A549 (cell line): ENCODE measurements around the gene OR4D10. TPM values are rescaled to one million over a fixed set of nuclear protein-coding genes. Genes with fewer than 3 reads are reported as not detected.

Experiments used
- ATAC-seq, 2 experiments: fragments of 200-7000 bp in 1 of 2; fragments of >200 bp in 1 of 2; cut with Nextera tagmentation in 1 of 2; cut with Tn5 transposase in 1 of 2; 3 replicates each; pipeline versions ENCODE4 v1.8.0 to v1.9.1; 2018 to 2020; ENCODE audit warnings: mild to moderate bottlenecking in 1 of 2, moderate library complexity in 1 of 2
- CTCF ChIA-PET: fragments of 300-600 bp; sonication (Branson Sonifier 250); formaldehyde crosslinking; extraction: SDS; loops from one replicate; lab custom pipeline; 2021; ENCODE audit warnings: antibody characterized with exemption, inconsistent platforms; lab: Yijun Ruan, JAX
- POLR2A ChIA-PET: fragments of 350-600 bp; formaldehyde crosslinking; extraction: SDS; loops from one replicate; lab custom pipeline; 2021; ENCODE audit warnings: antibody characterized with exemption, inconsistent platforms; lab: Yijun Ruan, JAX
- DNase-seq, 2 experiments: peaks; one replicate each; pipeline versions ENCODE4 v3.0.0 to v3.0.0-alpha.2; 2011 to 2016; ENCODE audit warnings: low read depth in 1 of 2, low spot score in 1 of 2
- FAIRE-seq: peaks from 2 replicates; lab custom pipeline; 2011; peaks lifted over from hg19 to GRCh38; lab: Jason Lieb, UNC
- H3K27ac ChIP-seq, 2 experiments: fragments of >200 bp; sonication (Bioruptor Twin); formaldehyde crosslinking; 3 replicates each; pipeline ENCODE4 v1.5.1; 2016 to 2017
- H3K4me1 ChIP-seq: fragments of >200 bp; sonication (Bioruptor Twin); formaldehyde crosslinking; 3 replicates; pipeline ENCODE4 v1.6.1; 2016
- H3K4me2 ChIP-seq: fragments of >200 bp; sonication (Bioruptor Twin); formaldehyde crosslinking; 3 replicates; pipeline ENCODE4 v1.6.1; 2016
- H3K4me3 ChIP-seq: fragments of >200 bp; sonication (Bioruptor Twin); formaldehyde crosslinking; 3 replicates; pipeline ENCODE4 v1.5.1; 2016
- H3K9me3 ChIP-seq: fragments of >200 bp; sonication (Bioruptor Twin); formaldehyde crosslinking; 3 replicates; pipeline ENCODE4 v1.6.1; 2016
- CBX8 ChIP-seq: fragments of 200-600 bp; sonication (generic); IDR thresholded peaks from 2 replicates; pipeline ENCODE4 v1.6.1; 2016
- CEBPB ChIP-seq, 2 experiments: fragments of >200 bp in 1 of 2; sonication (Bioruptor Twin) in 1 of 2; formaldehyde crosslinking in 1 of 2; IDR thresholded peaks; 2 replicates each; pipeline ENCODE4 v1.6.1; 2012 to 2016
- EHF ChIP-seq: fragments of 250-450 bp; sonication (Bioruptor Pico); IDR thresholded peaks from 2 replicates; pipeline ENCODE4 v1.5.0; 2020; ENCODE audit warnings: mild to moderate bottlenecking
- FOSB ChIP-seq: fragments of 250-450 bp; sonication (Bioruptor Pico); IDR thresholded peaks from 2 replicates; pipeline ENCODE4 v1.5.0; 2020; ENCODE audit warnings: mild to moderate bottlenecking, moderate library complexity
- FOSL2 ChIP-seq, 2 experiments: fragments of 450-650 bp in 1 of 2; fragments of >200 bp in 1 of 2; sonication (Bioruptor Twin) in 1 of 2; formaldehyde crosslinking; IDR thresholded peaks; 2 replicates each; pipeline versions ENCODE4 v1.5.0 to v1.6.1; 2016 to 2020; ENCODE audit warnings: mild to moderate bottlenecking in 1 of 2, moderate library complexity in 1 of 2
- GATA3 ChIP-seq: IDR thresholded peaks from 2 replicates; pipeline ENCODE4 v1.6.1; 2012; ENCODE audit warnings: borderline replicate concordance
- HEYL ChIP-seq: fragments of 250-450 bp; sonication (Bioruptor Pico); IDR thresholded peaks from 2 replicates; pipeline ENCODE4 v1.8.0; 2021; ENCODE audit warnings: mild to moderate bottlenecking, moderate library complexity
- JUN ChIP-seq, 2 experiments: fragments of >200 bp; sonication (Bioruptor Twin); formaldehyde crosslinking; IDR thresholded peaks; 2 replicates in 1 of 2; 3 replicates in 1 of 2; pipeline ENCODE4 v1.6.1; 2016 to 2017
- KDM5A ChIP-seq: fragments of 200-600 bp; sonication (generic); IDR thresholded peaks from 2 replicates; pipeline ENCODE4 v1.6.1; 2016; ENCODE audit warnings: antibody characterized with exemption, mild to moderate bottlenecking
- MAFK ChIP-seq: fragments of 450-650 bp; IDR thresholded peaks from 2 replicates; pipeline ENCODE4 v1.6.1; 2014; ENCODE audit not compliant: partially characterized antibody
- MAZ ChIP-seq: fragments of 150-350 bp; IDR thresholded peaks from 2 replicates; pipeline ENCODE4 v1.6.1; 2014; ENCODE audit warnings: antibody characterized with exemption, low read depth, low read length, borderline replicate concordance
- MYC ChIP-seq: IDR thresholded peaks from 2 replicates; pipeline ENCODE4 v1.6.1; 2012; ENCODE audit warnings: mild to moderate bottlenecking, inconsistent platforms, low read length, improper control_type of control experiment, borderline replicate concordance
- NFE2L2 ChIP-seq: fragments of 150-350 bp; conservative IDR thresholded peaks from 2 replicates; pipeline ENCODE4 v1.6.1; 2014; ENCODE audit warnings: low read length
- RNF2 ChIP-seq: fragments of 200-600 bp; sonication (generic); IDR thresholded peaks from 2 replicates; pipeline ENCODE4 v1.6.1; 2016; ENCODE audit warnings: low read depth, mild to moderate bottlenecking, antibody characterized with exemption, moderate library complexity, borderline replicate concordance
- SMC3 ChIP-seq: fragments of >200 bp; sonication (Bioruptor Twin); formaldehyde crosslinking; IDR thresholded peaks from 3 replicates; pipeline ENCODE4 v1.6.1; 2018; ENCODE audit warnings: inconsistent platforms
- TP53 ChIP-seq: fragments of 250-450 bp; sonication (Bioruptor Pico); IDR thresholded peaks from 2 replicates; pipeline ENCODE4 v1.5.0; 2021; ENCODE audit warnings: mild to moderate bottlenecking, moderate library complexity
- ZFP36 ChIP-seq: fragments of 450-650 bp; IDR thresholded peaks from 2 replicates; pipeline ENCODE4 v1.6.1; 2014; ENCODE audit warnings: borderline replicate concordance; ENCODE audit not compliant: partially characterized antibody
- WGBS: methylation state at CpG from one replicate; pipeline ENCODE4 v1.1.6; 2017; ENCODE audit errors: missing lambda C conversion rate; 5-methylcytosine and 5-hydroxymethylcytosine counted together
- polyA plus RNA-seq, 4 experiments: library from polyadenylated mRNA; depleted of rRNA in 3 of 4; stranded (reverse); fragments of >200 nt; fragmentation: RNase III in 1 of 4; extraction: RNeasy Plus Mini Kit Qiagen cat#74134 plus additional on column Dnase treatment in 1 of 4; gene quantifications; 2 replicates in 3 of 4; 3 replicates in 1 of 4; pipeline ENCODE4 v1.2.3, GENCODE V29; 2011 to 2017
- TF ChIP-seq, protein P1 (sequence below): IDR thresholded peaks from 2 replicates; pipeline ENCODE4 v1.6.1; 2012
- TF ChIP-seq, protein P2 (sequence below): IDR thresholded peaks from 2 replicates; pipeline ENCODE4 v1.6.1; 2012; ENCODE audit warnings: low read depth, borderline replicate concordance
- TF ChIP-seq, protein P3 (sequence below): fragments of >200 bp; sonication (Bioruptor Twin); formaldehyde crosslinking; IDR thresholded peaks from 2 replicates; pipeline ENCODE4 v1.6.1; 2016
- TF ChIP-seq, protein P4 (sequence below): fragments of 150-350 bp; IDR thresholded peaks from 2 replicates; pipeline ENCODE4 v1.6.1; 2014; ENCODE audit warnings: low read depth, mild to moderate bottlenecking, low read length

Gene OR4D10
- polyA plus RNA-seq, 2 of the 4 experiments (the other 2 are of a cell fraction), result not detected

DNA sequence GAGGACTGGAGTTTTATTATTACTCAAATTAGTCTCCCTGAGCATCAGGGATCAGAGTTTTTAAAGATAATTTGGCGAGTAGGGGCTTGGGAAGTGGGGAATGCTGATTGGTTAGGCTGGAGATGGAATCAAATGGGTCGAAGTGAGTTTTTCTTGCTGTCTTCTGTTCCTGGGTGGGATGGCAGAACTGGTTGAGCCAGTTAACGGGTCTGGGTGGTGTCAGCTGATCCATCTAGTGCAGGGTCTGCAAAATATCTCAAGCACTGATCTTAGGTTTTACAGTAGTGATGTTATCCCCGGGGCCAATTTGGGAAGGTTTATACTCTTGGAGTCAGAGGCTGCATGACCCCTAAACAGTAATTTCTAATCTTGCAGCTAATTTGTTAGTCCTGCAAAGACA, 48.0 kb upstream of the OR4D10 start:
- POLR2A ChIA-PET, result no interaction called here
- TF ChIP-seq, protein P1, sequence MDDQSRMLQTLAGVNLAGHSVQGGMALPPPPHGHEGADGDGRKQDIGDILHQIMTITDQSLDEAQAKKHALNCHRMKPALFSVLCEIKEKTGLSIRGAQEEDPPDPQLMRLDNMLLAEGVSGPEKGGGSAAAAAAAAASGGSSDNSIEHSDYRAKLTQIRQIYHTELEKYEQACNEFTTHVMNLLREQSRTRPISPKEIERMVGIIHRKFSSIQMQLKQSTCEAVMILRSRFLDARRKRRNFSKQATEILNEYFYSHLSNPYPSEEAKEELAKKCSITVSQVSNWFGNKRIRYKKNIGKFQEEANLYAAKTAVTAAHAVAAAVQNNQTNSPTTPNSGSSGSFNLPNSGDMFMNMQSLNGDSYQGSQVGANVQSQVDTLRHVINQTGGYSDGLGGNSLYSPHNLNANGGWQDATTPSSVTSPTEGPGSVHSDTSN, result no peak
- TF ChIP-seq, protein P2, sequence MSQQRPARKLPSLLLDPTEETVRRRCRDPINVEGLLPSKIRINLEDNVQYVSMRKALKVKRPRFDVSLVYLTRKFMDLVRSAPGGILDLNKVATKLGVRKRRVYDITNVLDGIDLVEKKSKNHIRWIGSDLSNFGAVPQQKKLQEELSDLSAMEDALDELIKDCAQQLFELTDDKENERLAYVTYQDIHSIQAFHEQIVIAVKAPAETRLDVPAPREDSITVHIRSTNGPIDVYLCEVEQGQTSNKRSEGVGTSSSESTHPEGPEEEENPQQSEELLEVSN, result no peak
- TF ChIP-seq FOSB (CRISPR knock-in tag), result no peak
- TF ChIP-seq, protein P3, sequence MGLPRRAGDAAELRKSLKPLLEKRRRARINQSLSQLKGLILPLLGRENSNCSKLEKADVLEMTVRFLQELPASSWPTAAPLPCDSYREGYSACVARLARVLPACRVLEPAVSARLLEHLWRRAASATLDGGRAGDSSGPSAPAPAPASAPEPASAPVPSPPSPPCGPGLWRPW, result no peak
- TF ChIP-seq KDM5A, result no peak
- TF ChIP-seq CBX8, result no peak
- no peak for TF ChIP-seq FOSL2 (IDR thresholded peaks at IDR 0.05)
- no peak for TF ChIP-seq FOSL2 (CRISPR knock-in tag; IDR thresholded peaks at IDR 0.05)
- TF ChIP-seq CEBPB (IDR thresholded peaks at IDR 0.05), result no peak
- TF ChIP-seq HEYL, result no peak
- no peak for TF ChIP-seq EHF (CRISPR knock-in tag)
- TF ChIP-seq MAZ, result no peak
- H3K4me2 ChIP-seq, result no peak overlapping the region
- H3K27ac ChIP-seq, result no peak overlapping the region
- FAIRE-seq (no peak), ATAC-seq (no peak), DNase-seq (no peak)
- CTCF ChIA-PET, result interaction anchor here (0.7 to 2.0 kb wide), 2 partner anchors 18 to 254 kb away, joined by 3 to 7 read pairs; partner anchors contain the start of gene DTX4
- H3K4me3 ChIP-seq, result no peak overlapping the region
- 3% methylated on average over 4 of the region's 4 CpGs for WGBS
- no peaks in the 10 kb centered on the region for H3K4me1 ChIP-seq
- no peaks in the 10 kb centered on the region for H3K9me3 ChIP-seq

DNA sequence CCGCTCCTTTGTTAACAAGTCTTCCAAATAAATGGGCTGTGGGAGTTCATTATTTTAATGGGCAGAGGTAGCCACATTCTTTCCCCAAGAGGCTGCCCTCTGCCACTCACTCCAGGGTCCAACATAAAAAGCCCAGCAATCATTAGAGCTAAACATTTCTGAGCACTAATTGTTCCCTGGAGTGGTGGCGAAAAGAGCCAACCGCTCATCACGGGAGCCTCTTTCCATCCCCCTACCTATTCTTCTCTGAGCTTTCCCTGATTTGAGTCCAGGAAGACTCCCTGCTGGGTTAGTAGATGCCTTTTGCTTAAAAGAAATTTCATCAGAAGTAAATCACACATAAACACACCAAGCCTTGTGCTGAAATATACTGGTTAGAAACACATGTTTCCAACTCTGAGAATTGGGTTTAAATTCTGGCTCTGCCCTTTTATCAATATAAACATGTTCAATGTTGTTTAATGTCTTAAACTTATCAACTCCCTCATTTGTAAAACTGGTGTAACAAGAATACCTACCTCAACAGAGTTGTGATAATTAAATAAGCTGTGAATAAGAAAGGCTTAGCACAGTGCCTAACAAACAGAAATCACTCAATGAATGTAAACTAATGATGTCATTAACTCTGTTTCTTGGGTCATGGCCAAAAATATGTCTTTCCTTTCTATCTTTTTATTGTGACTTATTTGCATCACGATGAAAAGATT, 46.6 kb upstream of the OR4D10 start, which contains the start of gene OR5A2:
OR5A2 (minus strand) TSS at position 53 of the 707 bp plus-strand sequence. CDS start 3,460 bp downstream, outside the sequence.
- no peaks in the 10 kb centered on the region for H3K4me1 ChIP-seq
- TF ChIP-seq MAFK, result no peak
- TF ChIP-seq TP53 (CRISPR knock-in tag), result no peak
- DNase-seq (no peak), FAIRE-seq (no peak), ATAC-seq (no peak)
- POLR2A ChIA-PET, result no interaction called here
- H3K4me2 ChIP-seq, result no peak within 1 kb of the TSS
- WGBS, result 17% methylated on average over 5 of the region's 5 CpGs
- no peaks in the 10 kb centered on the region for H3K9me3 ChIP-seq
- no peak within 1 kb of the TSS for H3K27ac ChIP-seq
- CTCF ChIA-PET, result no interaction called here
- no peak within 1 kb of the TSS for H3K4me3 ChIP-seq

DNA sequence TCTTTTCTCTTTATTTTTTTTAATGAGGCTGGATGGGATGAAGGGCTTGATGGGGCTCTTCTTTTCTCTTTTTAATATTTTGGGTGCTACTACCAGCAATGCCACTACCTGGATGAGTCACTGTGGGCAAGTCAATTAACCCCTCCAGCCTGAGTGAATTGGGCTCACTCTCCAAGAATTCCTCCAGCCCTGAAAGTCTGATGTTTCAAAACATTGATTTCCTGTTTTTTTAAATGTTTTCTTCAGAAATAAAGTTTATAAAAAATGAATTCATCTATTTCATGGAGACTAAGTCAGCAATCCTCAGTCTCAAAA, 46.1 kb upstream of the OR4D10 start:
- FAIRE-seq (no peak), DNase-seq (no peak), ATAC-seq (no peak)
- Histone ChIP-seq H3K4me1 (no peaks in the 10 kb centered on the region), H3K4me3 (no peak overlapping the region), H3K27ac (no peak overlapping the region), H3K4me2 (no peak overlapping the region), H3K9me3 (no peaks in the 10 kb centered on the region)
- CTCF ChIA-PET, result no interaction called here
- POLR2A ChIA-PET, result no interaction called here
- TF ChIP-seq GATA3, result no peak
- TF ChIP-seq RNF2, result no peak
- no peak for TF ChIP-seq NFE2L2
- no peak for TF ChIP-seq MAFK
- TF ChIP-seq SMC3, result no peak
- TF ChIP-seq JUN (IDR thresholded peaks at IDR 0.05), result no peak
- TF ChIP-seq MYC, result no peak
- TF ChIP-seq, protein P4, sequence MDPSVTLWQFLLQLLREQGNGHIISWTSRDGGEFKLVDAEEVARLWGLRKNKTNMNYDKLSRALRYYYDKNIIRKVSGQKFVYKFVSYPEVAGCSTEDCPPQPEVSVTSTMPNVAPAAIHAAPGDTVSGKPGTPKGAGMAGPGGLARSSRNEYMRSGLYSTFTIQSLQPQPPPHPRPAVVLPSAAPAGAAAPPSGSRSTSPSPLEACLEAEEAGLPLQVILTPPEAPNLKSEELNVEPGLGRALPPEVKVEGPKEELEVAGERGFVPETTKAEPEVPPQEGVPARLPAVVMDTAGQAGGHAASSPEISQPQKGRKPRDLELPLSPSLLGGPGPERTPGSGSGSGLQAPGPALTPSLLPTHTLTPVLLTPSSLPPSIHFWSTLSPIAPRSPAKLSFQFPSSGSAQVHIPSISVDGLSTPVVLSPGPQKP, result no peak
- TF ChIP-seq ZFP36, result no peak
